ENCODE measurements around the gene WIPF2. TPM values are rescaled to one million over a fixed set of nuclear protein-coding genes. Genes with fewer than 3 reads are reported as not detected.

WIPF2 gene
- polyA plus RNA-seq, 6 donors from 2014 or later, result 2.9 to 11.4 (median 9.2) TPM

DNA sequence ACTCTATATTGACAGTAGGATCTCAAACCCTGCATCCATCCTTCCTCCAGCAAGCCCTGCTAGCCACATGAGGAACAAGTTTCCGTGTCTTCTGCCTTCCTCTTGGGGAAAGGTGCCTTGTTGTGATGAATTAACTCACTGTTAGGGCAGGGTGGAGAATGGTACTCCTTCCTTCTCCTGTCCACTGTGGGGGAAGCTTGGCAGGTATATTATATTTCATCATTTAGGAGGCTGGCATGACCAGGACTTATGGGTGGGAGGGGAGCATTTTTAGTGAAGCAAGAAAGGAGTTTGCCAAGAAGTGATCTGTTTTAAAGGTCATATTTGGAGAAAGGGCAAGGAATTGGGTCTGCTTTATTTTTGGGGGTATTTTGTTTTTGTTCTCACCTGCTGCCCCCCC is 59.3 kb downstream of the WIPF2 start:
- DNase-seq, result no peak
- Mint-ChIP-seq H3K36me3 (peaks cover 15 to 28% of the 10 kb centered on the region in 2 donors), H3K27ac (peak overlapping the region in 2 of 6 donors; percentile 63 to 78), H3K27me3 (no peaks in the 10 kb centered on the region), H3K4me3 (no peak overlapping the region), H3K9me3 (no peaks in the 10 kb centered on the region), H3K4me1 (peaks cover 5 to 16% (median 8%) of the 10 kb centered on the region in 3 donors)
- ATAC-seq (ENCODE audit: low read depth in 2 of 2), result no peak

DNA sequence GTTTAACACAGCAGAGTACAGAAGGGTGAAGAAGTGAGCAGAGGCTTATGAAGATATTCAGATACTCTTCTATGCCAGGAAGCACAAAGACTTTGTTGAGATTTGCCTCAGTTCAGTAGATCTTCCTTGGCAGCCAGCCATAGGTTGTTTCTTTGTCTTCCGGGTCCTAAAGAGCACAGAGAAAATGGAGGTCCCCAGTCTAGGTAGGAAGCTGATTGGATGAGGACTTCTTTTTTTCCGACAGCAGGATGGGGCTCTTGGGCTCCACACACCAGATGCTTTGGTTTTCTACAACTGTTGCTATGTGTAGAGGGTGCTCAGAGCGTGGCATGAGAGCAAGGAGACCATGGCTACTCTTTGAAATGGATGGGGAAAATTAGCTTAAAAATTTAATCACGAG is 60.3 kb downstream of the WIPF2 start:
- Mint-ChIP-seq H3K9me3 (no peaks in the 10 kb centered on the region), H3K36me3 (peaks cover 8 to 25% of the 10 kb centered on the region in 2 donors), H3K4me3 (no peak overlapping the region), H3K27ac (no peak overlapping the region), H3K27me3 (no peaks in the 10 kb centered on the region), H3K4me1 (peaks cover 0 to 11% (median 8%) of the 10 kb centered on the region in 3 donors)
- DNase-seq (no peak), ATAC-seq (ENCODE audit: low read depth in 2 of 2) (no peak)

DNA sequence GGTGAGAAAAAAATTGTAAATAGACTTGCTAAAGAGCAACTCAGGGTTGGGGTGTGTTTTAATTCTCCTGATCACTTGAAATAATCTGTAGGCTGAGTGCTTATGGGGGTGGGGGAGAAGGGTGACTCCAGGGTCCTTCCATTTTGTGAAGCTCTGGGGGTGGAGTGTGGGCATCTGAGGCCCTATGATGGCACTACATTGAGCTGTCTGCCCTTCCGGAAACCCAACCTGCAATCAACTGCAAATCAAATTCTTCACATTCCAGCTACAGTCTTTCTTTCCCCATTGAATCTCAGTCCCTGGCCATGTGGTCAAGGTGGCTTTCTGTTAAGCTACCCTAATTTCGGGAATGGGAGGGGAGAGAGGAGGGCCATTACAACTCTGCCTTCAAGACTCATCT is 62.6 kb downstream of the WIPF2 start:
- ATAC-seq (ENCODE audit: low read depth in 2 of 2), result no peak
- H3K9me3 Mint-ChIP-seq, result no peaks in the 10 kb centered on the region
- DNase-seq, result no peak
- peak overlapping the region in 1 of 6 donors; percentile 65 for H3K27ac Mint-ChIP-seq
- no peaks in the 10 kb centered on the region for H3K4me1 Mint-ChIP-seq
- no peaks in the 10 kb centered on the region for H3K27me3 Mint-ChIP-seq
- peaks cover 8 to 20% of the 10 kb centered on the region in 2 donors for H3K36me3 Mint-ChIP-seq
- no peak overlapping the region for H3K4me3 Mint-ChIP-seq

DNA sequence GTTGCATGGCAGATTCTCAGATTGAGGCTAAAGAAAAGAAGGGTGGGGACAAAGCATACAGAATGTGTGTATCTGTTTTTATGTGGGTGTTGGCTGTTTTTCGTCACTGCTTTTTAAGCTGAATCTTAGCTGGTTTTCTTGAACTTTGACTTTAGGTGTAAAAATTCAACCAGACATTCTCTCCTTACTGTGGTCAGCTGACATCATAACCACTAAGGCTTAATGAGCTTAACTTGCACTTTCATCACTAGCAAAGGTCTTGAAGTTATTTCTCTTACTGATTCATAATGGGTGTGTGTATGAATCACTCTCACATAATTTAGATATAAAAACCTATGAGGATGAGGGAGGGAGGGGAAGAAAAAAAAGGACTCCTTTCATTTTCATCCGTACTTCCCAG is 64.6 kb downstream of the WIPF2 start:
- ATAC-seq (ENCODE audit: low read depth in 2 of 2) (no peak), DNase-seq (no peak)
- Mint-ChIP-seq H3K4me3 (no peak overlapping the region), H3K36me3 (peaks cover 8% of the 10 kb centered on the region in 2 donors), H3K27me3 (no peaks in the 10 kb centered on the region), H3K4me1 (peaks cover 9 to 13% (median 10%) of the 10 kb centered on the region in 3 donors), H3K9me3 (no peaks in the 10 kb centered on the region), H3K27ac (peak overlapping the region in 2 of 6 donors; percentile 16 to 37)

DNA sequence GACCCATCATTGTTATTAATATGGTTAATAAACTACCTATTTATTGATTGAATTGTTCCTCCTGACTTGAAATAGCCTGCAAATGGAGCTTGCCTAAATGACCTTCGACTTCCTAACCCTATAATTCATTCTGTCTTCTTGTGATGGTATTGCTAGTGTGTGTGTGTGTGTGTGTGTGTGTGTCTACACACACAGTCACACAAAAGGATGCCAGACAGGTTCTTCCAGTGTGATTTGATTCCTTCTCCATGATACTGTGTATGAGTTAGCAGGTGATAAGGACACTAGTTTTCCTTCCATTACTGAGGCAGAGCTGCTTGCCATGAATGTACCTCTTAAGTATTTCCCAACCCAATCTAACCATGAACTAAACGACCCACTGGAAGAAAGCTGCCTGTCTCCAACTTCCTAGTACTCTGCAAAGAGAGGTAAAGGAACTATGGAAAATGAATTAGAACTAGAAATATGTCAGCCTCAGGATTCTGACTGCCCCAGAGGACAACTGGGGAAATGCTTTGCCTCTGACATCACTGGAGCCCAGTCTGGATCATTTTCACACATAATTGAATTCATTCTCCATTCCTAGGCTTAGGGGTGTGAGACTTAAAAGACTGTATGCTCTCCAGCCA is 65.1 kb downstream of the WIPF2 start:
- Mint-ChIP-seq H3K27ac (no peak overlapping the region), H3K27me3 (no peaks in the 10 kb centered on the region), H3K36me3 (peaks cover 8% of the 10 kb centered on the region in 2 donors), H3K4me3 (no peak overlapping the region), H3K9me3 (no peaks in the 10 kb centered on the region), H3K4me1 (peaks cover 9 to 13% (median 10%) of the 10 kb centered on the region in 3 donors)
- ATAC-seq (ENCODE audit: low read depth in 2 of 2) (no peak), DNase-seq (no peak)

DNA sequence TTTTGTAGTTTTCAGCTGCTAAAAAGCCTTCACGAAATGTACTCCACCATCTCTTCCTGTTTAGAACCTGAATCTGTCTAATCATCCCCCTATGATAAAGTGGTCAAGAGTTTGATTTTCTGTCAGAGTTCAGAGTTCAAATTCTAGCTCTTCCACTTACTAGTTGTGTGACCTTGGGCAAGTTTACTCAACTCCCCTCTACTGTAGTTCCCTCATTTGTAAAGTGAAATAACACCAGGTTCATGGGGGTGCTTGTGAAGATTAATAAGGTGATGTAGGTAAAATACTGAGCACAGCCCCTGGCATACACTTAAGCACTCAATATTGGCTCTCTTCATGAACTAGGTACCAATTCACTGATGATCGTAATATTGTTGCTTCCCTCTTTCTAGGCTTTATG is 67.4 kb downstream of the WIPF2 start:
- H3K27me3 Mint-ChIP-seq, result no peaks in the 10 kb centered on the region
- peak overlapping the region in 1 of 6 donors; percentile 49 for H3K27ac Mint-ChIP-seq
- H3K4me3 Mint-ChIP-seq, result no peak overlapping the region
- DNase-seq, result no peak
- peaks cover 9 to 13% (median 10%) of the 10 kb centered on the region in 3 donors for H3K4me1 Mint-ChIP-seq
- ATAC-seq (ENCODE audit: low read depth in 2 of 2), result no peak
- no peaks in the 10 kb centered on the region for H3K36me3 Mint-ChIP-seq
- no peaks in the 10 kb centered on the region for H3K9me3 Mint-ChIP-seq

DNA sequence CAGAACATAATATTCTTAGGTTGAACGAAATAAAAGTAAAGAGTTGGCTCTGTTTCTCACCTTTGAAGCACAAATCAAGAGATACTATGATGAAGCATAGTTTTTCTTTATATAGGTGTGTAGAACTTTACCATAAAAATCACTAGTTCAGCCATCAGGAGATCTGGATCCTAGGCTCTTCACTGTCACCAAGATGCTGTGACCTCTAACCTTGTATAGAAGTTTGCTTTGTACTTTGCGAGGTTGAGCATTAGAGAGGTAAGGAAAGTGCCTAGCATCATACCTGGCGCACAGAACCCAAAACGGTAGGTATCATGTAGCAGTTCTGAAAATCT is 68.0 kb downstream of the WIPF2 start:
- Mint-ChIP-seq H3K36me3 (no peaks in the 10 kb centered on the region), H3K27ac (peak overlapping the region; percentile 61 to 97 (median 82)), H3K4me3 (peak overlapping the region in 5 of 8 donors; percentile 89 to 100 (median 95)), H3K27me3 (no peaks in the 10 kb centered on the region), H3K9me3 (no peaks in the 10 kb centered on the region), H3K4me1 (peaks cover 9 to 13% (median 10%) of the 10 kb centered on the region in 3 donors)
- ATAC-seq (ENCODE audit: low read depth in 2 of 2) (no peak), DNase-seq (no peak)

DNA sequence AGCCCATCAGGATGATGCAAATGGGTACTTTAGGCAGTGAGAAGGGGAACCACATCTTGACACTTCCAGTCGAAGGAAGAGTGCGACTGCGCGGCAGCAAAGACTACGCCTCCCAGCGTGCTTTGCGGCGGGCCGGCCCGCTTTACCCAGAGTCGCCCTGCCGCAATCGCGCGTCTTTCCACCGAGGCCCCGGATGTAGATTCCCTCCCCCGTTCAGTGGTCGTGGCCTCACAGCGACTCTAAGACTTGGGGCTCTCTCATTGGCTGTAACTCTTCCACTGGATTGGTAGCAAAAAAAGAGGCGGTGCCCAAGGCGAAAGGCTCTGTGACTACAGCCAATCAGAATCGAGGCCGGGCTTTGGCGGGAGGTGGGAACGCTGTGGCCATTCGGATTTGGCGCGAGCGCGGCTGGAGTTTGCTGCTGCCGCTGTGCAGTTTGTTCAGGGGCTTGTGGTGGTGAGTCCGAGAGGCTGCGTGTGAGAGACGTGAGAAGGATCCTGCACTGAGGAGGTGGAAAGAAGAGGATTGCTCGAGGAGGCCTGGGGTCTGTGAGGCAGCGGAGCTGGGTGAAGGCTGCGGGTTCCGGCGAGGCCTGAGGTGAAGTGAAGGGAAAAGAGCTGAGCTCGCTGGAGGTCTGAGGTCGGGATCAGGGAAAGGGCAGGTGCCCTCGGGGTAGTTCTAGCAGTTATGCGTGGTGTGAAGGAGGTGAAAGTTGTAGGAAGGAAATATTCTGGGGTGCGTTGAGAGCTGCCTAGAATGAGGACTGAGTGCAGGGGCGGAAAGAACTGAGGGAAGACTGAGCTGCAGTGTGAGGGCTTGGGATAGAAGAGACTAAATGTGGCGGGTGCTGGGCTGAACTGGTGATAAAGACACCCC is 68.6 kb downstream of the WIPF2 start, which contains the start of gene CDC6:
CDC6 (plus strand) TSS at position 386 of the 876 bp plus-strand sequence. CDS start 1,542 bp downstream, outside the sequence.
- H3K27me3 Mint-ChIP-seq, result no peaks in the 10 kb centered on the region
- peak within 1 kb of the TSS; percentile 89 to 100 (median 97) for H3K4me3 Mint-ChIP-seq

DNA sequence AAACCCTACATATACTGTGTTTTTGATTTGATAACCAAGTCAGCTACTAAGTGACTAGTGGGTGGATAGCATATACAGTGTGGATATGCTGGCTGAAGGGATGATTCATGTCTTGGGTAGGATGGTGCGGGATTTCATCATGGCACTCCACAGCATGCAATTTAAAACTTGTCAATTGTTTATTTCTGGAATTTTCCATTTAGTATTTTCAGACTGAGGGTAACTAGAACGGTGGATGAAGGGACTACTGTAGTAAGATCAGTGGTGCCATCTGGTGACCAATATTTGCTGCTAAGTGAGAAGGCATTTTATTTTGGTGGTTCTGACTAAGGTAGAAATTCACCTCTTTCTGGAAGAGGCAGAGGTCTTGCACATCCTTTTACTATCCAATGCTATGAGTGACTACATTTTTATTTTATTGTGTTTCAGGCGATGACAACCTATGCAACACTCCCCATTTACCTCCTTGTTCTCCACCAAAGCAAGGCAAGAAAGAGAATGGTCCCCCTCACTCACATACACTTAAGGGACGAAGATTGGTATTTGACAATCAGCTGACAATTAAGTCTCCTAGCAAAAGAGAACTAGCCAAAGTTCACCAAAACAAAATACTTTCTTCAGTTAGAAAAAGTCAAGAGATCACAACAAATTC is 71.7 kb downstream of the WIPF2 start:
- no peaks in the 10 kb centered on the region for H3K36me3 Mint-ChIP-seq
- ATAC-seq (ENCODE audit: low read depth in 2 of 2), result no peak
- peak; percentile 15 for DNase-seq
- no peaks in the 10 kb centered on the region for H3K27me3 Mint-ChIP-seq
- H3K9me3 Mint-ChIP-seq, result no peaks in the 10 kb centered on the region
- H3K27ac Mint-ChIP-seq, result no peak overlapping the region
- H3K4me1 Mint-ChIP-seq, result peaks cover 9 to 13% (median 10%) of the 10 kb centered on the region in 3 donors
- H3K4me3 Mint-ChIP-seq, result no peak overlapping the region

More for the DNA sequence above, 68.6 kb downstream of the WIPF2 start, which contains the start of gene CDC6:
- ATAC-seq (ENCODE audit: low read depth in 2 of 2) (peak; percentile 93 to 95), DNase-seq (peak; percentile 98)
- H3K36me3 Mint-ChIP-seq, result no peaks in the 10 kb centered on the region
- H3K4me1 Mint-ChIP-seq, result peaks cover 9 to 13% (median 10%) of the 10 kb centered on the region in 3 donors
- H3K9me3 Mint-ChIP-seq, result no peaks in the 10 kb centered on the region
- peak within 1 kb of the TSS; percentile 61 to 97 (median 82) for H3K27ac Mint-ChIP-seq

DNA sequence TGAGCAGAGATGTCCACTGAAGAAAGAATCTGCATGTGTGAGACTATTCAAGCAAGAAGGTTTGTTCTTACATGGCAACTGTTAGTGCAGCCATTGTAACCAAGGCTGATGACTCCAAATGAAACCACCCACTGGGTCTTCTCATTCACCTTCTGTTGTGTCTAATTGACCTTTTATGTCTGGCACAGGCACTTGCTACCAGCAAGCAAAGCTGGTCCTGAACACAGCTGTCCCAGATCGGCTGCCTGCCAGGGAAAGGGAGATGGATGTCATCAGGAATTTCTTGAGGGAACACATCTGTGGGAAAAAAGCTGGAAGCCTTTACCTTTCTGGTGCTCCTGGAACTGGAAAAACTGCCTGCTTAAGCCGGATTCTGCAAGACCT is 72.2 kb downstream of the WIPF2 start:
- H3K4me1 Mint-ChIP-seq, result peaks cover 9 to 13% (median 10%) of the 10 kb centered on the region in 3 donors
- H3K36me3 Mint-ChIP-seq, result no peaks in the 10 kb centered on the region
- no peaks in the 10 kb centered on the region for H3K27me3 Mint-ChIP-seq
- no peak overlapping the region for H3K4me3 Mint-ChIP-seq
- no peak overlapping the region for H3K27ac Mint-ChIP-seq
- no peak for DNase-seq
- no peak for ATAC-seq (ENCODE audit: low read depth in 2 of 2)
- no peaks in the 10 kb centered on the region for H3K9me3 Mint-ChIP-seq

DNA sequence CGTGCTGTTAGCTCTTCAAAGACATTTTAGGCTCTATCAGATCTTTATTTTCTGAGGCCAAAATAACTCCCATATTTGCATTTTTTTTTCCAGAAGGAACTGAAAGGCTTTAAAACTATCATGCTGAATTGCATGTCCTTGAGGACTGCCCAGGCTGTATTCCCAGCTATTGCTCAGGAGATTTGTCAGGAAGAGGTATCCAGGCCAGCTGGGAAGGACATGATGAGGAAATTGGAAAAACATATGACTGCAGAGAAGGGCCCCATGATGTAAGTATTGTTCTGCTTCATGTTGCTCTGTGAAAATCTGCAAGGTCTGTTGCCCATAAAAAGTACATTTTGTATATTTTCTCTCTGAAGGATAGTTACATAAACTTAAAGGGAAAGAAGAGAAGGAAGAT is 74.3 kb downstream of the WIPF2 start:
- DNase-seq, result no peak
- no peak overlapping the region for H3K4me3 Mint-ChIP-seq

DNA sequence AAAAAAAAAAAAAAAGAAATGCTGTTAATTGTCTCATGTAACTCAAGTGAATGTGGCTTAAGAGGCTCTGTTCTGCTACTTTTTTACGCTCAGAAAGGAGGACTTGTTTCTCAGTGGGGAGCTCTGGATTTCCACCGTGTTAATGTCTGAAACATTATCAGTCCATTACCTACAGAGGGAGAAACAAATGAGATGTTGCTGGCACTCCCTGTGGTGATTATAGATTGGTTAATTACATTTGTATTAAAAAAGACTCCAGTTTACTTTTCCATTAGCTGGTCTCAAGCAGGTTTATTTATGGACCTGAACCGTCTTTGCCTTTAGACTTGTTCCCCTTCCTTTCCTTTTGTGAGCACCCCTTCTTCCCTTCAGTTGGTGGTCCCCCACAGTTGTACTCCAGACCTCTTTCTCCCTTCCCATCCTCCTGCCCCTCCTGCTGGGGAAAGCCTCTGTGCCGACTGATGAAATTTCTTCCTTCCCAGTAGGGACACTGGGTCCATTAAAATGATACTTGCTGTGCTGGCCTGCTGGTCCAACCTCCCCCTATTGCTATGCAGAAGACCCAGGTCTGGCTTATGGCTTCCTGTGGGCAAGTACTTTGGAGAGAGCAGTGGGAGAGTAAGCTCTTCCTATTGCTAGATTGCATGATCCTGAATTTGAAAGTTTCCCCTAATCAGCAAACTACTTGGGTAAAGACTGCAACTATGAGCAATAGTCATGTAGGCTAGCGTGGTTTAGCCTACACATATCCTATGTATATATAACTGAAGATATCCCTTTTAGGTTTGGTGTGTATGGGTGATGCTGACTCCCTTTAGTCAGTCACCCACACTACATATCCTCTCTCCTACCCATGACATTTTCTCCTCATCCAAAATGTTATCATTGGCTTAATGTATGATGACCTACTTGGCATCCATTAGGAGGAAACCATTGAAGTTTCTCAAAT is 76.7 kb downstream of the WIPF2 start:
- no peaks in the 10 kb centered on the region for H3K4me1 Mint-ChIP-seq
- H3K4me3 Mint-ChIP-seq, result no peak overlapping the region
- no peaks in the 10 kb centered on the region for H3K9me3 Mint-ChIP-seq
- DNase-seq (no peak), ATAC-seq (ENCODE audit: low read depth in 2 of 2) (no peak)
- H3K27ac Mint-ChIP-seq, result no peak overlapping the region
- H3K27me3 Mint-ChIP-seq, result no peaks in the 10 kb centered on the region
- H3K36me3 Mint-ChIP-seq, result no peaks in the 10 kb centered on the region

More for the DNA sequence above, 74.3 kb downstream of the WIPF2 start:
- H3K9me3 Mint-ChIP-seq, result no peaks in the 10 kb centered on the region
- no peaks in the 10 kb centered on the region for H3K27me3 Mint-ChIP-seq
- no peak for ATAC-seq (ENCODE audit: low read depth in 2 of 2)
- H3K36me3 Mint-ChIP-seq, result no peaks in the 10 kb centered on the region
- peaks cover 0 to under 1% (median 0%) of the 10 kb centered on the region in 3 donors for H3K4me1 Mint-ChIP-seq
- peak overlapping the region in 1 of 6 donors; percentile 34 for H3K27ac Mint-ChIP-seq
